CD4-positive, alpha-beta T cell (primary cell): ENCODE results near the gene FAT1. TPM values are rescaled to one million over a fixed set of nuclear protein-coding genes. Genes with fewer than 3 reads are reported as not detected.

Experiments
- ATAC-seq: fragments of 200-7000 bp; cut with Tn5 transposase; one replicate; pipeline ENCODE4 v1.10.0; 2022; ENCODE audit warnings: mild to moderate bottlenecking; ENCODE audit not compliant: poor library complexity
- CTCF ChIA-PET: fragments of 350-600 bp; sonication (Branson Sonifier 250); formaldehyde crosslinking; loops from one replicate; lab custom pipeline; 2021; ENCODE audit warnings: antibody characterized with exemption, inconsistent platforms; lab: Charles Lee
- POLR2A ChIA-PET: fragments of 350-600 bp; sonication (Branson Sonifier 250); formaldehyde crosslinking; loops from one replicate; lab custom pipeline; 2021; ENCODE audit warnings: antibody characterized with exemption, inconsistent platforms; lab: Charles Lee
- DNase-seq, 14 experiments: peaks; one replicate each; pipeline ENCODE4 v3.0.0-alpha.2; 2013 to 2020; ENCODE audit warnings: mixed read lengths in 2 of 14
- H3K27ac ChIP-seq, 2 donors: one replicate each; pipeline versions ENCODE4 v1.5.1 to v1.7.0; 2013; ENCODE audit warnings: low read length in 2 of 2, low read depth in 1 of 2, mild to moderate bottlenecking in 1 of 2
- H3K27me3 ChIP-seq, 2 experiments: 1 replicate in 1 of 2; 2 replicates in 1 of 2; pipeline versions ENCODE4 v1.6.1 to v1.7.0; 2013; ENCODE audit warnings: low read length in 2 of 2, control low read depth in 1 of 2, mild to moderate bottlenecking in 1 of 2, moderate library complexity in 1 of 2; ENCODE audit not compliant: insufficient read depth in 2 of 2, control insufficient read depth in 1 of 2
- H3K36me3 ChIP-seq: one replicate; pipeline ENCODE4 v1.6.1; 2013; ENCODE audit warnings: low read length, control low read depth; ENCODE audit not compliant: insufficient read depth
- H3K4me1 ChIP-seq: one replicate; pipeline ENCODE4 v1.6.1; 2013; ENCODE audit warnings: low read length, control low read depth; ENCODE audit not compliant: insufficient read depth
- H3K4me3 ChIP-seq: one replicate; pipeline ENCODE4 v1.5.1; 2013; ENCODE audit warnings: mild to moderate bottlenecking, low read length, moderate library complexity
- H3K9me3 ChIP-seq, 2 experiments: 1 replicate in 1 of 2; 2 replicates in 1 of 2; pipeline versions ENCODE4 v1.6.1 to v1.7.0; 2013; ENCODE audit warnings: low read length in 2 of 2, mild to moderate bottlenecking in 2 of 2, control low read depth in 1 of 2, moderate library complexity in 1 of 2; ENCODE audit not compliant: control insufficient read depth in 1 of 2, insufficient read depth in 1 of 2
- H3K27ac Mint-ChIP-seq: one replicate; pipeline ENCODE4 v1.8.0; 2020; ENCODE audit warnings: mixed read lengths
- H3K27me3 Mint-ChIP-seq: one replicate; pipeline ENCODE4 v1.8.0; 2021; ENCODE audit warnings: mixed read lengths
- H3K36me3 Mint-ChIP-seq: one replicate; pipeline ENCODE4 v1.8.0; 2021; ENCODE audit warnings: low read depth, mixed read lengths
- H3K4me1 Mint-ChIP-seq: one replicate; pipeline ENCODE4 v1.8.0; 2021; ENCODE audit warnings: low read depth, mixed read lengths
- H3K4me3 Mint-ChIP-seq: one replicate; pipeline ENCODE4 v1.8.0; 2020; ENCODE audit warnings: mild to moderate bottlenecking, mixed read lengths
- H3K9me3 Mint-ChIP-seq: one replicate; pipeline ENCODE4 v1.8.0; 2020; ENCODE audit warnings: mixed read lengths
- CTCF ChIP-seq: fragments of 200-600 bp; IDR thresholded peaks from one replicate; pipeline ENCODE4 v1.8.0; 2022; ENCODE audit warnings: antibody characterized with exemption, mild to moderate bottlenecking
- intact Hi-C, 2 experiments: fragments of 100-400 bp; cut with DNase I in 1 of 2; cut with micrococcal nuclease in 1 of 2; formaldehyde crosslinking; loops; one replicate each; pipeline versions ENCODE4 v1.15.1 to v1.9.0; 2023 to 2025; cut with DNase I, micrococcal nuclease
- total RNA-seq, 174 experiments: library from RNA in 2 of 174; stranded (reverse) in 2 of 174; gene quantifications; one replicate each; pipeline ENCODE4 v1.2.3 and lab custom pipeline; 2021 to 2026

FAT1 gene
- total RNA-seq, 2 experiments from 2014 or later, result 0.03 TPM; not detected in 1

GRCh38 chr4:186700746-186701145, 22.9 kb downstream of the FAT1 start:
- Mint-ChIP-seq H3K27me3 (no peaks in the 10 kb centered on the region), H3K36me3 (no peaks in the 10 kb centered on the region), H3K27ac (no peak overlapping the region), H3K9me3 (peaks cover 5% of the 10 kb centered on the region), H3K4me1 (no peaks in the 10 kb centered on the region), H3K4me3 (no peak overlapping the region)
- POLR2A ChIA-PET, result no interaction called here
- H3K4me1 ChIP-seq, result no peaks in the 10 kb centered on the region
- H3K36me3 ChIP-seq, result no peaks in the 10 kb centered on the region
- no peaks in the 10 kb centered on the region for H3K27me3 ChIP-seq
- peaks cover 0 to 21% of the 10 kb centered on the region in 2 experiments for H3K9me3 ChIP-seq
- DNase-seq (no peak), ATAC-seq (no peak)
- CTCF ChIA-PET, result no interaction called here
- no peak overlapping the region for H3K4me3 ChIP-seq
- no peak for TF ChIP-seq CTCF
- intact Hi-C loops, result no loop called here
- H3K27ac ChIP-seq, result no peak overlapping the region

GRCh38 chr4:186699881-186700397, 23.7 kb downstream of the FAT1 start:
- no peak for ATAC-seq
- Histone ChIP-seq H3K4me3 (no peak overlapping the region), H3K27ac (no peak overlapping the region), H3K9me3 (peaks cover 0 to 19% of the 10 kb centered on the region in 2 experiments), H3K36me3 (no peaks in the 10 kb centered on the region), H3K4me1 (no peaks in the 10 kb centered on the region), H3K27me3 (no peaks in the 10 kb centered on the region)
- Mint-ChIP-seq H3K9me3 (peaks cover 5% of the 10 kb centered on the region), H3K36me3 (no peaks in the 10 kb centered on the region), H3K4me3 (no peak overlapping the region), H3K27ac (no peak overlapping the region), H3K4me1 (no peaks in the 10 kb centered on the region), H3K27me3 (no peaks in the 10 kb centered on the region)
- ChIA-PET CTCF (interaction anchor here (0.7 kb wide), 1 partner anchor 15 kb away, joined by 3 read pairs; no protein-coding TSS in a partner anchor), POLR2A (no interaction called here)
- no peak for DNase-seq
- intact Hi-C loops, result no loop called here
- TF ChIP-seq CTCF, result no peak

GRCh38 chr4:186699298-186699697, 24.4 kb downstream of the FAT1 start:
- Histone ChIP-seq H3K4me3 (no peak overlapping the region), H3K27me3 (no peaks in the 10 kb centered on the region), H3K4me1 (no peaks in the 10 kb centered on the region), H3K9me3 (peaks cover 0 to 16% of the 10 kb centered on the region in 2 experiments), H3K27ac (no peak overlapping the region), H3K36me3 (no peaks in the 10 kb centered on the region)
- H3K27ac Mint-ChIP-seq, result no peak overlapping the region
- H3K4me3 Mint-ChIP-seq, result no peak overlapping the region
- no peaks in the 10 kb centered on the region for H3K36me3 Mint-ChIP-seq
- no peaks in the 10 kb centered on the region for H3K27me3 Mint-ChIP-seq
- ChIA-PET POLR2A (no interaction called here), CTCF (interaction anchor here (0.7 kb wide), 1 partner anchor 15 kb away, joined by 3 read pairs; no protein-coding TSS in a partner anchor)
- H3K9me3 Mint-ChIP-seq, result peaks cover 5% of the 10 kb centered on the region
- intact Hi-C loops, result no loop called here
- no peaks in the 10 kb centered on the region for H3K4me1 Mint-ChIP-seq
- DNase-seq, result no peak
- TF ChIP-seq CTCF, result no peak
- ATAC-seq, result no peak
